ENCODE results near the gene RLF.

- no peak for TF ChIP-seq CTCF (conservative IDR thresholded peaks at IDR 0.05)
- TF ChIP-seq EZH2 (IDR thresholded peaks at IDR 0.05; ENCODE audit: low read depth), result no peak
Measured at GRCh38 chr1:40241362-40241761, 80.2 kb downstream of the RLF start.

Measured in PC-9 (cell line).